Colonic mucosa (tissue), 4 donors: ENCODE data around the gene ZMYND8. TPM values are rescaled to one million over a fixed set of nuclear protein-coding genes. Genes with fewer than 3 reads are reported as not detected.

Source experiments
- DNase-seq: peaks from one replicate; pipeline ENCODE4 v3.0.0-alpha.2; 2020
- H3K27ac ChIP-seq: fragments of 200-600 bp; one replicate; pipeline ENCODE4 v1.8.0; 2021
- H3K27me3 ChIP-seq: fragments of 200-600 bp; one replicate; pipeline ENCODE4 v1.8.0; 2021
- H3K36me3 ChIP-seq: fragments of 200-600 bp; one replicate; pipeline ENCODE4 v1.8.0; 2021
- H3K4me1 ChIP-seq: fragments of 200-600 bp; one replicate; pipeline ENCODE4 v1.8.0; 2021; ENCODE audit warnings: mild to moderate bottlenecking
- H3K4me3 ChIP-seq: fragments of 200-600 bp; one replicate; pipeline ENCODE4 v1.8.0; 2021
- H3K9ac ChIP-seq, 2 donors: one replicate each; pipeline ENCODE4 v1.7.0; 2013; ENCODE audit warnings: control low read depth in 2 of 2, low read depth in 2 of 2, low read length in 2 of 2
- H3K9me3 ChIP-seq: fragments of 200-600 bp; one replicate; pipeline ENCODE4 v1.8.0; 2021
- intact Hi-C: fragments of 100-400 bp; cut with DNase I; formaldehyde crosslinking; loops from one replicate; pipeline ENCODE4 v1.14.1; 2022
- total RNA-seq, 2 donors: library from RNA; stranded (reverse); fragmentation: NEBNext Ultra II Directional in 1 of 2; extraction: Animal tissue kit (Norgen Biotek cat#: 25700) in 1 of 2; gene quantifications; one replicate each; pipeline ENCODE4 v1.2.1, GENCODE V29; 2021
- TF ChIP-seq, protein P1 (sequence below): fragments of 200-600 bp; IDR thresholded peaks from one replicate; pipeline ENCODE4 v1.8.0; 2022; ENCODE audit warnings: antibody characterized with exemption, mild to moderate bottlenecking
- donor health status: healthy.
- donor health status: DM: no; HTN: no; CAD: no.
- donor health status: DM: no; HTN: no; CAD: no.

The ZMYND8 gene
- total RNA-seq, 2 donors from 2014 or later = 45.4 to 53.1 TPM

DNA sequence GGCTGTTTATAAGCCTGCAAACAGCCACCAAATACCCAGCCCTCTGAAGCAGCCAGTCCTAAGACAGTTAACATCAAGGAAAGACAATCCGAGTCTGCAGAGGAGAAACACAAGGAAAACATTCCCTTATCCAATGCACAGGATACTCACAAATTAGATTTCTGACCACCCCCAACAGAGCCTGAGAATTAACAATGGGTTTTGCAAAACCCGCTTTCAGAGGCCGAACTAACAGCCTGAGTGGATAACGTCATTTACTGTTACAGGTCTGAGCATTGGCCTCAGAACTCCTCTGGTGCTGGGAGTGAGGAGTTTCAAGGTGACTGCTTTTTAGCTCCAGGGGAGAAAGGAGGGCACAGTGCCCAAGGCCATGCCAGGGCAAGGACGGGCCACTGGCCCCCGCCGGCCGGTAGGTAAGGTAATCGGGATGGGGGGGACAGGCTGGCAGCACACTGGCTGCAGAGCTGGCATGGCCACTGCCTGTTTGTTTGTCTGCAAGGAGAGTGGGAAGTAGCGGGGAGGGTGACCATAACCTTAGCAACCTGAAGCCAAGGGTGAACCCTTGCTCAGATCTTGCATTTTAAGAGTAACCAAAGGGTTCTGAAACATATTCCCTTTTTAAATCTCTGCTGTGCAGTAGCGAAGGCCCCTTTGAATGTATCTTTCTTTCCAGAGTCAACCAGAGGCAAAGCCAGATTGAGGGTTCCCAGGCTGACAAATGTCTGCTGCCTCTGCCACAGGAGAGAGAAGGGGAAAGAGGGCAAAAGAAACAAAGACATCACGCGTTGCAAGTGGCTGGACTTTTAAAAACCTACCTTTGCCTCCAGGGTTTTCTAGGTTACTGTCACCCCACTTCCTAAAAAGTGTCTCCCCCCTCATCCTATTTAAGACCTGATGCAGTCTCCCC, 3.9 kb downstream of the ZMYND8 start:
- peak; percentile 38 for DNase-seq
- Histone ChIP-seq H3K9ac (peak overlapping the region; percentile 28 to 61), H3K27me3 (no peaks in the 10 kb centered on the region), H3K4me1 (peaks cover 18% of the 10 kb centered on the region), H3K36me3 (no peaks in the 10 kb centered on the region), H3K27ac (peak overlapping the region; percentile 99), H3K9me3 (no peaks in the 10 kb centered on the region), H3K4me3 (peak overlapping the region; percentile 8)
- TF ChIP-seq, protein P1, sequence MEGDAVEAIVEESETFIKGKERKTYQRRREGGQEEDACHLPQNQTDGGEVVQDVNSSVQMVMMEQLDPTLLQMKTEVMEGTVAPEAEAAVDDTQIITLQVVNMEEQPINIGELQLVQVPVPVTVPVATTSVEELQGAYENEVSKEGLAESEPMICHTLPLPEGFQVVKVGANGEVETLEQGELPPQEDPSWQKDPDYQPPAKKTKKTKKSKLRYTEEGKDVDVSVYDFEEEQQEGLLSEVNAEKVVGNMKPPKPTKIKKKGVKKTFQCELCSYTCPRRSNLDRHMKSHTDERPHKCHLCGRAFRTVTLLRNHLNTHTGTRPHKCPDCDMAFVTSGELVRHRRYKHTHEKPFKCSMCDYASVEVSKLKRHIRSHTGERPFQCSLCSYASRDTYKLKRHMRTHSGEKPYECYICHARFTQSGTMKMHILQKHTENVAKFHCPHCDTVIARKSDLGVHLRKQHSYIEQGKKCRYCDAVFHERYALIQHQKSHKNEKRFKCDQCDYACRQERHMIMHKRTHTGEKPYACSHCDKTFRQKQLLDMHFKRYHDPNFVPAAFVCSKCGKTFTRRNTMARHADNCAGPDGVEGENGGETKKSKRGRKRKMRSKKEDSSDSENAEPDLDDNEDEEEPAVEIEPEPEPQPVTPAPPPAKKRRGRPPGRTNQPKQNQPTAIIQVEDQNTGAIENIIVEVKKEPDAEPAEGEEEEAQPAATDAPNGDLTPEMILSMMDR = no peak
- intact Hi-C loops = no loop called here

- Histone ChIP-seq H3K9ac (peak overlapping the region; percentile 28 to 61), H3K36me3 (no peaks in the 10 kb centered on the region), H3K4me3 (peak overlapping the region; percentile 8), H3K4me1 (peaks cover 10% of the 10 kb centered on the region), H3K9me3 (no peaks in the 10 kb centered on the region), H3K27me3 (no peaks in the 10 kb centered on the region), H3K27ac (peak overlapping the region; percentile 99)
- intact Hi-C loops = no loop called here
- TF ChIP-seq, protein P1 = no peak
- DNase-seq = no peak
Measured at GRCh38 chr20:47351643-47352331, 4.7 kb downstream of the ZMYND8 start.

DNA sequence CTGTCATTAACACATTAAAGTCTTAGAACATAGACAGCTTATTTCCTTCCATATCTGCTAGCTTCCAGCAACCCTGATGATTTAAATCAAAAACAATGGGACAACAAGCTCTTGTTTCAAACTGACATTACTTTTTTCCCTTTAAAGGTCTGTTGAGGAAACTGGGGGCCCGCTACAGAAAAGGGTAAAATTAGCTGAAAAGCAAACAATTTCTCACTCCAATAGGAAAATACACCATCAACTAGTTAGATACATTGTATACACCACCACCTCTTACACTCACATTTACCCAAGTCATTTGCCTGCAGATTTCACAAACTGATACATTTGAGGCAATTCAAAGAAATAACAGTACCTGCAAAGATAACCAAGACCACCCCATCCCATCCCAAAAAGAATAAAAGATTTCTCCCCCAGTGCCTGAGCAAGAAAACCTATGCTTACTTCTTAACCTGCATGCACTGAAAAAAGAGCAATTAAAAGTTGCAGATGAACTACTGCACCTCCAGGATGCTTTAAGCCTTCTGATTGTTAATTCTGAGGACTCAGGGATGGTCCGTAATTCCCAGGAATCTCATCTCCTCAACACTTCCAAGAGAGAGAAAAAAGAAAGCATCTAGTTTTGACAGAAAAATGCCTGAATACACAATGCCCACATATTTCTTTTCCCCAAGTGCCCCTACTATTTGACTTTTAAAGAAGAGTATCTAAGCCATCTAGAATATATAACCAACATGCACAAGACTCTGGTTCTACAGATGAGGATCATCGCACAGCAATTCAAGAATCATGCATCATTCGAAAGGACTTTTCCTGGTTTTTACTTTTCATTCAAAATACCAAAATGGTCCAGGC, 5.6 kb downstream of the ZMYND8 start:
- Histone ChIP-seq H3K4me3 (no peak overlapping the region), H3K9ac (no peak overlapping the region), H3K27me3 (no peaks in the 10 kb centered on the region), H3K36me3 (no peaks in the 10 kb centered on the region), H3K4me1 (peaks cover 10% of the 10 kb centered on the region), H3K9me3 (no peaks in the 10 kb centered on the region), H3K27ac (peak overlapping the region; percentile 13)
- DNase-seq = no peak
- TF ChIP-seq, protein P1 = no peak
- intact Hi-C loops = no loop called here

GRCh38 chr20:47350181-47350550, 6.3 kb downstream of the ZMYND8 start:
- Histone ChIP-seq H3K27me3 (no peaks in the 10 kb centered on the region), H3K27ac (no peak overlapping the region), H3K9me3 (no peaks in the 10 kb centered on the region), H3K36me3 (no peaks in the 10 kb centered on the region), H3K4me3 (no peak overlapping the region), H3K4me1 (peaks cover 10% of the 10 kb centered on the region), H3K9ac (peak overlapping the region in 1 of 2 donors; percentile 30)
- TF ChIP-seq, protein P1 = no peak
- intact Hi-C loops = no loop called here
- DNase-seq = no peak
